Heart left ventricle (tissue), 13 donors: Measurements from ENCODE around the gene ATF7IP.
"Not testable (repeated sequence)": the region's sequence is repeated elsewhere in the genome, so short reads cannot be mapped to it uniquely, and the experiment has no call there.

ENCODE experiments used
- CTCF ChIP-seq, 12 donors: fragments of 200-600 bp; sonication (generic) in 4 of 12; IDR thresholded peaks; one replicate each; pipeline versions ENCODE4 v1.5.0 to v1.8.0; 2018 to 2022; ENCODE audit warnings: antibody characterized with exemption in 12 of 12, mild to moderate bottlenecking in 5 of 12
- POLR2A ChIP-seq, 2 donors: fragments of 450-650 bp; IDR thresholded peaks; one replicate each; pipeline ENCODE4 v1.6.1; 2017; ENCODE audit warnings: antibody characterized with exemption in 2 of 2, mild to moderate bottlenecking in 2 of 2, moderate library complexity in 2 of 2
- donor health status: ischemic (EF 13 %, LVEDD 7.1; RV severe dilation, severe dysfunction).
- donor health status: DM: no; HTN: yes; CAD: no.
- donor health status: DM: no; HTN: no; CAD: no.
- donor health status: ischemic (EF 25% LVEDD 6.9; RV normal size, moderate dysfunction).
- donor health status: ischemic (EF 25% LVEDD 5.7; RV mildly dilated, moderate dysfunction).
- donor health status: ischemic (EF 35%, LVEDD 5.7; RV mildly dilated, moderate dysfunction).
- donor health status: nonischemic (EF 11% LVEDD 7.7; RV severe dilation, severe dysfunction).
- donor health status: DM: yes; HTN: yes; CAD: no.
- donor health status: PGD.
- donor health status: ischemic (EF 29% LVEDD 5.4; RV normal size, mild dysfunction).
- donor health status: nonischemic (EF 23%, LVEDD 6.1; RV moderate dilation, normal function).

- not testable (repeated sequence) for TF ChIP-seq CTCF, POLR2A (IDR thresholded peaks at IDR 0.05)
Observed at GRCh38 chr12:14354665-14355064, 10.8 kb upstream of the ATF7IP start.
